Esophagus muscularis mucosa (tissue), 4 donors: ENCODE measurements around the gene GAGE12J.

Experiments
- CTCF ChIP-seq, 3 experiments: fragments of 200-600 bp in 2 of 3; fragments of 450-650 bp in 1 of 3; sonication (generic) in 2 of 3; IDR thresholded peaks; one replicate each; pipeline ENCODE4 v1.5.1; 2017 to 2019; ENCODE audit warnings: antibody characterized with exemption in 3 of 3, mild to moderate bottlenecking in 2 of 3, moderate library complexity in 1 of 3
- EP300 ChIP-seq: sonication (generic); formaldehyde crosslinking; IDR thresholded peaks from one replicate; pipeline ENCODE4 v1.6.1; 2017; ENCODE audit warnings: antibody characterized with exemption
- POLR2A ChIP-seq: fragments of 450-650 bp; IDR thresholded peaks from one replicate; pipeline ENCODE4 v1.6.1; 2017; ENCODE audit warnings: antibody characterized with exemption, moderate library complexity, mild to moderate bottlenecking, low read depth

DNA sequence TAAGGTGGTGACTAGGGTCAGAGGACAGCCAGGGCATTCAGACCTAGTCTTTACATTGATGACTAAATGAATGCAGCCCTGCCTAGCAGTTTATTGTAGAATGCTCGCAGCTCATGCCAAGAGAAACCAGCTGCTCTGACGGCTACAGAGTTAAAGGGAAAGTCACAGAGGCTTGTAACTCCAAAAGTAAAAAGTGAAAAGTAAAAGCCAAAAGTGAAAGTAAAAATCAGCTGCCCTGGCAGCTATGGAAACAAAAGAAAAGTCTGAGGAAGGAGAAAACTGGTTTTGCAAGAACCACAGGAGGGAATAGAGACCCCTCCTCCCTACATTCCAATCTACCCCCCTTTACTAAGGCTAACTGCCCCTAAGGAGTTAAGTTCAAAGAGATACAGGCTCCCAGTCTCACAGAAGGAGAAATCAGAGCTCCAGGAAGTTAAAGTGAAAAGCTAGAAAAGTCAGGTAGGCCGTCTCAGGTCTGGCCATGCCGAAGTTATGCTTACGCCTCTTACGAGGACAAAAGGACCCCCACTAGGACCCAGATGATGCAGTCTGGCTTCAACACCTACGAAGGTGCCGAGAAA, 12.3 kb upstream of the GAGE12J start:
- TF ChIP-seq POLR2A (no peak), EP300 (no peak), CTCF (IDR thresholded peaks at IDR 0.05) (no peak)
